CD4-positive, alpha-beta T cell treated with Interleukin-15 for 1 hour (primary cell): ENCODE data around the gene PICK1.
"Not testable (repeated sequence)": the region's sequence is repeated elsewhere in the genome, so short reads cannot be mapped to it uniquely, and the experiment has no call there.

Experiments used
- DNase-seq: peaks from one replicate; pipeline ENCODE4 v3.0.0-alpha.2; 2020

PICK1 gene

DNA sequence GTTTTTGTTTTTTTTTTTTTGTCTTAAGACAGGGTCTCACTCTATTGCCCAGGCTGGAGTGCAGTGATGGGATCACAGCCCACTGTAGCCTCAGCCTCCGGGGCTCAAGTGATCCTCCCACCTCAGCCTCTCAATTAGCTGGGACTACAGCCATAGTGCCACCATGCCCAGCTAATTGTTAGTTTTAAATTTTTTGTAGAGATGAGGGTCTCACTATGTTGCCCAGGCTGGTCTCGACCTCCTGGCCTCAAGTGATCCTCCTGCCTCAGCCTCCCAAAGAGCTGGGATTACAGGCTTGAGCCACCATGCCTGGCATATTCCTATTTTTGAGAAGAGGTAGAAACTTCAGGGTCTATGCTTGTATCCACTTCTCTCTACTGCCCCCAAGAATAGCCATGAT is 61.5 kb downstream of the PICK1 start:
- DNase-seq: not testable (repeated sequence)

DNA sequence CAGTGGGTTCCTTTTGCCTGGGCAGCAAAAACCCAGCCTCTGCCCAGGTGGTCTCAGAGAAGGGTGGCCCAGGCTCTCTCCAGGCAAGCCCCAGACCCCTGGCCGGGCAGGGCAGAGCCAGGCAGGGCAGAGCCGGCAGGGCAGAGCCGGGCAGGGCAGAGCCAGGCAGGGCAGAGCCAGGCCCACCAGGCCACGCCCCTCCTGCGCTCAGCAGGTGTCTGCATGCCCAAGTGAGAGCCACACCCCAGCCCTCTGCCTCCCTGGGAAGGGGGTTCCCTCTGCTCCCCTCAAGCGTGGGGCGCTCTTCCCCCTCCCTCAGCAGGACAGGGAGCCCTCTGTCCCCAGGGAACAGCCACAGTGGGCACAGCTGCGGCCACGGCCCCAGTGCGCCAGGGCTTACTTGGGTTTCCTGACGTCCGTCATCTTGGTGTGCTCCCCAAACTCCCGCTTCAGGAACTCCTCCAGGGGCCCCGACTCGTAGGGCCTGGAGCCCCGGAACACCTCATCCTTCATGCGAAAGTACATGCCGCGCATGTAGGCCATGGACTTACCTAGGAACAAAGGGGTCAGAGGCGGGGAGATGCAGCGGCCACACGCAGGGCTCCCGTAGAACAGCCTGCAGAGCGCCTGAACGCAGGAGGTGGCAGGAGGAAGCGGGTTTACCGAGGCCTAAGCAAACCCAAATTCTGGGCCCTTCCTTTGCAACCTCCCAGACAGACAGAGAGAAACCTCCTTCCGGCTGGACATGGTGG is 63.3 kb downstream of the PICK1 start:
- no peak for DNase-seq

DNA sequence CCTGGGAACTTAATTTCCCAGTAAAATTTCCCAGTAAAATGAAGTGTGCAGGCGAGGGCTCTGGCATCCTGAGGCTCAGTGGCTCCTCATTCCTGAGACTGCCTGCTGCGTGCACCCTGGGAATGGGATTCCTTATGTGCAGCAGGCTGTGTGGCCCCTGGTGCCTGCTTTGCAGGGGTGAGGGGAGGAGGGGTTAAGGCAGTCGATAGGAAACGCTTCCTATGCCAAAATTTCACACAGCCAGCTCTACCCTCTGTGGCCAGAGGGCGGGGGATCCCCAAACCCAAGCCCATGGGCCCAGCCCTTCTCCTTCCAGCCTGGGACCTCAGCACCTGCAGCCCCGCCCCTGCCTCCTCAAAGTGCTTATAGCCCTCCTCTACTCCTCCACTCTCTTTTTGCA is 65.4 kb downstream of the PICK1 start:
- DNase-seq: no peak

DNA sequence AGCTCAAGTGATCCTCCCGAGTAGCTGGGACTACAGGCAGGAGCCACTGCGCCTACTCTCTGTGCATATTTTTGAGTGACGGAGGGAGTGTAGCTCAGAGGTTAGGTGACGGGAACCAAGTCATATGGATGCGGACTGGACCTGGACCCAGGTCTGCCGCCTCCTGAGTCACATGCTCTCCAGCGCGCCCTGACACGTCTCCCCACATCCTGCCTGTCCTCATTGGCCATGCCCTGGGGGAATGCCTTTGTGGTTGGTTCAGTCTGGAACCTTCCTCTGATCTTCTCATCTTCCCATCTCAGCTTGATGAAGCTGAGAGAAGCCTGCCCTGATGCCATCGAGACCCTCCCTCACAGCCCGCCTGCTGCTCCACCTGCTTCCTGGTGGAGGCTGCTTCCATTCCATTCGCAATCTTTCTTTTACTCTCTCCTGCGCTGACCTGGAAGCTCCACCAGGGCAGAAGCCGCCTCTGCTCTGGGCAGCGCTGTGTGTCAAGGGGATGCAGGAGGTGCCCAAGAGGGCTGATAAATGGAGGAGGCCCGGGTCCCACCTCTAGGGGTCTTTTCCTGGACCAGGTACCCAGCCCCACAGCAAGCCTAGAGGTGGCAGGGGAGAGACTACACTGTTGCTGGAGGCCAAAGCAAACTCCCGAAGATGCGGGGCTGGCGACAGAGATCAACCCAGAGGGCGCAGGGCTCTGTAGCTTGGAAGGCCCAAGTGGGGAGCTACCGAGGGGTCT is 67.2 kb downstream of the PICK1 start:
- DNase-seq: no peak

DNA sequence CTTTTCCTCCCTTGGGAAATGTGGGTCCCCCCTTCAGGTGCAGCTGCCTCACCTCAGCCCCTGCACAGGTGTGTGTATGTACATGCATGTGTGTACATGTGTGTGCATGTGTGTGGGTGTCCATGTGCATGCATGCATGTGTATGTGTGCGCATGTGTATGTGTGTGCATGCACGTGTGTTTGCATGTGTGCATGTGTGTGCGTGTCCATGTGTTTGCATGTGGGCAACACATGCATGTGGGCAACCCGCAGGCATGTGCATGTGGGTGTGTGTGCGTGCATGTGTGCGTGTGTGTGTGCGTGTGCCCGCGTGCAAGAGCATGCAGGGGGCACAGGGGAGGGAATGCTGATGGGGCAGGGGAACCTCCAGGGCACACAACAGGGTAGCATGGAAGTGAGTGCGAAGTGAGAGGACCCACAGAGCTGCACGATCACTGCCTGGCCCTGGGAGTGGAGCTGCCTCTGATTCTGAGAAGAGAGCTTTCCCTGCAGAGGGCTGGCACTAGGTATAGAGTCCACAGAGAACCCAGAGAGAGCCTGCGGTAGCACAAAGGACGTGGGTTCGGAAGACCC is 67.9 kb downstream of the PICK1 start:
- no peak for DNase-seq
